GM19023 (cell line): Measurements from ENCODE around the gene MLLT10.

Experiments used
- ATAC-seq: cut with Tn5 transposase; IDR thresholded peaks from one replicate; pipeline ENCODE4 v1.9.1; 2021; ENCODE audit warnings: mild to moderate bottlenecking, moderate library complexity; ENCODE audit not compliant: unreplicated experiment

MLLT10 gene

GRCh38 chr10:21516242-21517131 is 17.5 kb upstream of the MLLT10 start:
- ATAC-seq = peak; percentile 58

GRCh38 chr10:21517134-21518031 is 16.6 kb upstream of the MLLT10 start:
- ATAC-seq = peak; percentile 74

GRCh38 chr10:21518149-21518640 is 15.8 kb upstream of the MLLT10 start:
- no peak for ATAC-seq

GRCh38 chr10:21518641-21519396 is 15.2 kb upstream of the MLLT10 start:
- no peak for ATAC-seq

- no peak for ATAC-seq
Observed at GRCh38 chr10:21519397-21519933, 14.6 kb upstream of the MLLT10 start.

GRCh38 chr10:21519941-21520436 is 14.0 kb upstream of the MLLT10 start:
- no peak for ATAC-seq

- no peak for ATAC-seq
Observed at GRCh38 chr10:21520509-21520908, 13.5 kb upstream of the MLLT10 start.

GRCh38 chr10:21520949-21521348 is 13.1 kb upstream of the MLLT10 start:
- no peak for ATAC-seq

- no peak for ATAC-seq
Observed at GRCh38 chr10:21521751-21522533, 12.1 kb upstream of the MLLT10 start.

- no peak for ATAC-seq
Observed at GRCh38 chr10:21522631-21523406, 11.2 kb upstream of the MLLT10 start.

GRCh38 chr10:21523557-21524008 is 10.4 kb upstream of the MLLT10 start:
- ATAC-seq = no peak

GRCh38 chr10:21524131-21524525 is 9.9 kb upstream of the MLLT10 start:
- ATAC-seq = no peak

GRCh38 chr10:21524526-21525366 is 9.3 kb upstream of the MLLT10 start:
- ATAC-seq = no peak

GRCh38 chr10:21525367-21526187 is 8.5 kb upstream of the MLLT10 start, which contains the start of gene SKIDA1:
SKIDA1 (minus strand) TSS chr10:21525682; CDS start chr10:21517822, 7,860 bp downstream.
- peak; percentile 60 for ATAC-seq

- peak; percentile 23 for ATAC-seq
Observed at GRCh38 chr10:21526188-21526859, 7.7 kb upstream of the MLLT10 start.

- no peak for ATAC-seq
Observed at GRCh38 chr10:21526860-21527597, 7.0 kb upstream of the MLLT10 start.
